HT1080 (cell line): ENCODE results near the gene IRF6. TPM values are rescaled to one million over a fixed set of nuclear protein-coding genes. Genes with fewer than 3 reads are reported as not detected.

Experiments
- DNase-seq: peaks from one replicate; pipeline ENCODE4 v3.0.0-alpha.2; 2015; ENCODE audit warnings: low read depth
- total RNA-seq: library from RNA; depleted of rRNA; stranded (reverse); fragments of >200 nt; shearing (Covaris generic); gene quantifications from 2 replicates; pipeline ENCODE4 v1.2.3, GENCODE V29; 2014

Gene IRF6
- total RNA-seq, 1 experiment from 2014 or later, result 0.05 TPM

DNA sequence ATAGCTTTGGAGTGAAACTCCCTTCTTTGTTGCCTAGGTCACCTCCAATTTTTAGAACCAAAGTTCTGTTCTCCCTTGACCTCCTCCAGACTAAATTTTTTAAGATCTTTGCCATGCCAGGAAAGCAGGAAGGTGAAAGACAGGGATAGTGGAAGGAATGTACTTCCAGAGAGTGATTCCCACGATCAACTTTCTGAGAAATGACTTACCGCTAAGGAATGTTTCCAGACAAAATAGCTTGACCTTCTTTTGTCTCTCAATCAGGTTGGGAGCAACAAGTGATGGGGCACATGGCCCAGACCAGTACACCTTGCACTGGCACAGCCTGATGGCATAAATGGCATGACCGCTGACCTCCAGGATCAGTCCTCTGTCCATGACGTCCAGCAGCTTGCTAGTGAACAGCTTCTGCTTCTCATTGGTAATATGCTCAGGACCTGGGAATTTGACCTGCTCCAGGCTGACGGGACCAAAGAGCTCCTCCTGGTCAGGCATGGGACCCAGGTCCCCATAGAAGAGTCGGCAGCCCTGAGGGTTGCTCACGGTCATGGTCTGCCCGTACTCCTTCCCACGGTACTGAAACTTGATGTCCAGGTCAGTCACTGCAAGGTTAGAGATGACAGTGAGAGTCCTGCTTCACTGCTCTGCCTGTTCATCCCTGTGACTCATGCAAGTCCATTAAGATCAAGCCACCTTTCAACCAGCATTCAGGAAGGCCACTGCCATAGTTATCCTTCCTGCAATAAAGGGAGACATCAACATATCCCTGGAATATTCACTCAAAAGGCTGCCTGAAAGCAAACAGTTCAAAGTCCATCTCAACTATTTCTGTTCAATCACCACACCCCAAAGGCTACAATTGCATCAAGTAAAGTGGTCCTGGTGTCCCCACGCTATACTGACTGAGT, 15.4 kb downstream of the IRF6 start:
- DNase-seq, result peak; percentile 76

DNA sequence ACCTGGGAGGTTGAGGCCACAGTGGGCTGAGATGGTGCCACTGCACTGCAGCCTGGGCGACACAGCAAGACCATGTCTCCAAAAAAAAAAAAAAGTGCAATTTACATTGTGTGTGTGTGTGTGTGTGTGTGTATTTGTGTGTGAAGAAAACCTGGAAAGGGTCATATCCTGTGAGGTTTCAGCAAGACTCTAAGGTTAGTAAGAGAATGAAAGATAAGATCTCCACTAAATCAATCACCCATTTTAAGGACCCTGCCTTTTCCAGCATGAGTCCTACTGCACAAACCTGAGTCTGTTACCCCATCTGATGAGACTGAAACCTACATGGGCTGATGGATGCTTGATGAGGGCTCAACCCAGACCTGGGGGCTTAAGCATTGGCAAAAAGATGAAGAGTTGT, 16.7 kb downstream of the IRF6 start:
- no peak for DNase-seq

DNA sequence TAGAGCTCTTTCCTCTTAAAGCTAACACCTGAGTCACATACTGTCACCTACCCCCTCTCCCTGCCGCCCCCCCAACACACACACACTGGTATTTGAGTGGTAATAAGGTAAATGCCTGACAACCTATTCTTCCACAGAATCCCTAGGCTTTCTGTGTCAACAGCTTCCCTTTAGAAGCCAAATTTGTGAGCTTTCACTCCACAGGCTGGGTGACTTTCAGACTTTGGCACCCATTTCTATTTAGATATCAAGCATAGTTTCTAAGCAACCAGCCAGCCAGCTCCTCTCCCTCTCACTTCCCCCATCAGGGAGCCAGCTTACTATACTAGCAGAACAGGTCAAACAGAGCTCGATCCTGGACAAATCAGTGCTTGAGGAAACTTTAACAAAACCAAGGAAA, 18.4 kb downstream of the IRF6 start:
- peak; percentile 21 for DNase-seq

DNA sequence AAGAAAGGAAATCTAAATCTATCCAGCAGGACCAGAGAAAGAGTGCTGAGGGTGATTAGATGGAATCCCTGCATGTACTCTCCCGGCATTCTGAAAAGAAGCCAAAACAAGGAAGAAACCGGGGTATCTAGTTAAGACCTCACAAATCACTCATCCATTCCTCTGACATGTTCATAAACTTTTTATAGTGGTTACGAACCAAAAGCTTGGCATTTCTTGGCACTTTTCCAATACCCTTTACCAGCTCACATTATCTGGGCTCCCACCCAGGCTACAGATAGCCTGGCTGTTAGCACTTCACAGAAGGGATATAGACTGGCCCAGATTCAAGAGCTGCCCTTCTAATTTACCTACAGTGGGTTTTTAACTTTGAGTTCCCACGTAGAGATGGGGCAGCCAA, 19.8 kb downstream of the IRF6 start:
- DNase-seq, result no peak

DNA sequence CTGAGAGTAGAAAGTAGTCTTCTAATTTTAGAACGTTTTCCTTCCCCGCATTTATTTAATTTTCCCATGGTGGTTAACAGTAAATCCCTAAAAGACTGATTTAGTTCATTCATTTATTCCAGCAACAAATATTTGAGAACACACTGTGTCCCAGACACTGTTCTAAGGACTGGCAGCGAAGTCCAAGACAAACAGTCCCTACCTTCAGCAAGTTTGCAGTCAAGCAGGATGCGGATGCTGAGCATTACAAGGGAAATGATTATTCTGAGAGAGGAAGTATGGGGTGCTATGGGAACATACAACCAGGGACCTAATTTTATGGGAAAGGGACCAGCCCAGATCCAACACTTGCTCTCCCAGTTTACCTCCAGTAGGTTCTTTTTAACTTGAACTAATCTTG, 20.4 kb downstream of the IRF6 start:
- DNase-seq, result no peak

DNA sequence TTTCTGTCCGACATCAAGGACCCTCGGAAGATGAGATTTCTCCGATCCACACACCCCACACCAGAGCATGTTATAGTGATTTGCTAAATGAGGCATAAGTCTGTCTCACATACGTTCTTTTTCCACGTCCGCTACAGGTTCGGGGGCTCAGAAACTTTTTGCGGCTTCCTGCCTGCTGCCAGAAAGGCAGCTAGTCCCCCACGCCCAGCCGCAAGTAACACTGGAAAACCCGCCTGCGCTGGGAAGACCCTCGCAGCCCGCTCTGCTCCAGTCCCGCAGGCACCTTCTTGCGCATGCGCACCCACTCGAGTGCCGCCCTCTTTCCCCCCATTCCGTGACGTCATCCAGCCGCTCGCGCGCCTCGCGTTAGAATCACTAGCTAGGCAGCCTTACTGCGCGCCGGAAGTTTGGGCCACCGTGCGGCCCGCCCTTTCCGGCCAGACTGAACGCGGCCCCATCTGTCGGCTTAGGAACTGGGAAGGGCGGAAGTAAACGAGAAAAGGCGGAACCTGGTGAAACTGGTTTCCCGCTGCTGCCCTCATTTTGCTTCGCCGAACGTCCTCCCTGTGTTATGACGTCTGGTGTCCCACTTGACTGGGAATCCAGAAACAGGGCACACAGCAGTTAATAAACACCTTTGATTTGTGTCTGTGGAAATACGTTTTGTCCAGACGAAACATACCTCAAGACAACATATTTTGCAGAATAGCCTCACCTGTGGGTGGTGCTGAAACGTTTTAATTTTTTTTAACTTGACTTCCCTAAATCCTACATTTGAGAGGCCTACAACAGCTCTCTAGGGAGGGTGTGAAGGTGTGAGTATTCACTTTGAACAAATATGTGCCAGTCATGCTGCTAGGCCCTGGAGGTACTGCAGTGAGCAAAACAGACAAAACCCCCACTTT, 21.4 kb downstream of the IRF6 start, which contains the start of gene C1orf74:
Gene C1orf74 (minus strand): TSS at position 295 of the 905 bp plus-strand sequence. CDS start 925 bp downstream, outside the sequence.
- DNase-seq, result peak; percentile 98

DNA sequence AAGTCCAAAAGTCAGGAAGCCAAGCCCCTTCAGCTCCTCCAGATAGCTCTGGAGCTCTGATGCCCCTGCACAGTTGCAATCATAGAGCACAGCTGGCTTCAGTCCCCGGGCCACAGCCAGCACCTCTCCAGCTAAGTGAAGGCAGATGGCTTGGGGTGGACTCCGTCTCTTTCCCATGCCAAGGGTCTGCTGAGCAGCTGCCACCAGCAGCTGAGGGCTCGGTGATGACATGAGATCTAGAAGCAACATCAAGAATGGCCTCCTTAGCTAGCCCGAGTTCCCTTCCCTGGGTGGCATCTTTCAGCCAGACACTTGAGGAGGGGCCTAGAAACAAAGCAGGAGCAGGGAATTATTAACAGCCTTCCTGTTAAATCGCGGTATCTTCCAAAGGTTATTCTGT, 22.6 kb downstream of the IRF6 start:
- no peak for DNase-seq

DNA sequence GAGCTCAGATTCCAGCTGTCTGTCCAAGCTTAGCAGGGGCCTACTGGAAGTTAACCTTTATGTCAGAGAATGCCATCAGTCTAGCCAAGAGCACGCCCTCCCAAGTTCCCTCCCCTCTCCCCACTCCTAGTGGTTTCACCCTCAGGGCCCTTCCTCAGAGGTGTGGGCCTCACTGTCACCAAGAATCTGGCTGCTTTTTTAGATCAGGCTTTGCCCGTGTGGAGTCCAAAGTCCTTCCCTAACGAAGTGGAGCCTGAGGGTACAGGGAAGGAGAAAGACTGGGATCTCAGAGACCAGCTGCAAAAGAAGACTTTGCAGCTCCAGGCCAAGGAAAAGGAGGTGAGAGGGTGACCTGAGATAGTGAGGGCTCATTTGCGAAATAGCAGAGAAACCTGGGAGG, 25.7 kb downstream of the IRF6 start:
- no peak for DNase-seq

DNA sequence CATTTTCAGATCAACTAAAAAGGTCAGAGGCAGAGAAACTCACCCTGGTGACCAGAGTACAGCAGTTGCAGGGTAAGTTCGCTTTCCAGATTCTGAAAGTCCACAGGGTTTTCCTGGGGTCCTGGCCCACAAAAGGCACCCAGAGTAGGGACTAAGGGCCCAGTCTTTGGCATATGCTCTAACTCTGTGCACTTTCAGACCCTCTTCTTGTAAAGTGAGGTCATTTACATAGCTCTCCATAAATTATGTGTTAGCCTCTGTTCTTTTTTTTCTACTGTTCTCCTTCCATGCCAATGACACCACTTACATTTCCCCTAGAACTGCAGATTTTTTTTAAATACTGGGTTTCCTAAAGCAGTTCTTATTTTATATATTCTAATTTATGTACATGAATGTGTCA, 27.8 kb downstream of the IRF6 start:
- DNase-seq, result no peak

DNA sequence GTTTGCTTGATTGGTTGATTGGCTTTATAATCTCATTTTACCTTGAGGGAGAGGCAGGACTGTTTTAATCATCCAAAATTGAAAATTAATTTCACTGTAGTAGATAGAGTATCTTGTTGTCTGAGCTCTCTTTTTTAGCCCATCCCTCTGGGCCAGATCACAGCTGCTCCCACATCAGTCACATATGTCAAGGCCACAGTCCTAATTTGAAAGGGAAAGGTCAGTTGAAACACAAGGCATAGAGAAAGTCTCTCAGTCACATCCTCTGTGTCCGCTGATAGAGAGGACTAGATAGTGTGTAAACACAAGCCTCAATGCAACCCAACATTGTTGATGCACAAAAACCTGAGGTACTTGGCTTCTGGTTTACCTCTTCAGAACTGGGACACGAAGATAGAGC, 28.4 kb downstream of the IRF6 start:
- DNase-seq, result no peak

DNA sequence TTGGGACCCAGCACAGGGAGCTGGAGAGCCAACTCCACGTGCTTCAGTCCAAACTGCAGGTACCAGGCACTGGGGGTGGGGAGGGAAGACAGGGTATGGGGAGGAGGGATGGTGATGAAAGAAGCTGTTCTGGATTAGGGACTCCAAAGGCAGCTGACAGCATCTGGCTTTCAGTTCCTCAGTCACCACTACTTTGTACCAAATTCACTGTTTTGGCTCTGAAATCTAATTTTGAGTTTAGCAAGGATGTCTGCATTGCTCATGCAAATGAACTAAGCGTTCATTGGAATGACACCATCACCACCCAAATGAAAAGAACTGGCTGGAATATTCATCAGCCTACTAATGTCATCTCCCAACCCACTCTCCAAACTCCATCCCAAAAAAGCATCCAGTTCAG, 30.3 kb downstream of the IRF6 start:
- no peak for DNase-seq

DNA sequence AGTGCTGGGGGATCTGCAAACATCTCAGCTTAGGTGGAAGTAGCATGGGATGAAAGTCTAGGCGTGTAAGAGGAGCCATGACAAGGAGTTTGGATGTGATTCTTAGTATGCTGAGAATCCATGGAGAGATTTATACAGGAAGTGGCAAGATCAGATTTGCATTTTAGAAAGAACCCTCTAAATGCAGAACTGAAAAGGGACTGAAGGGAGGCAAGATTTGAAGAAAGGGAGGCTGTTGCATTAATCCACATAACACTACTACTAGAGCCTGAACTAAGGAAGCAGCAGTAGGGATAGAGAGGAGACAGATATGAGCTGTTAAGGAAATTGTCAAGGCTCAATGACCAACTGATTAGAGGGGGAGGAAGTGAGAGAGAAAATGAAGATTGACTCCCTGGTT, 31.4 kb downstream of the IRF6 start:
- no peak for DNase-seq

DNA sequence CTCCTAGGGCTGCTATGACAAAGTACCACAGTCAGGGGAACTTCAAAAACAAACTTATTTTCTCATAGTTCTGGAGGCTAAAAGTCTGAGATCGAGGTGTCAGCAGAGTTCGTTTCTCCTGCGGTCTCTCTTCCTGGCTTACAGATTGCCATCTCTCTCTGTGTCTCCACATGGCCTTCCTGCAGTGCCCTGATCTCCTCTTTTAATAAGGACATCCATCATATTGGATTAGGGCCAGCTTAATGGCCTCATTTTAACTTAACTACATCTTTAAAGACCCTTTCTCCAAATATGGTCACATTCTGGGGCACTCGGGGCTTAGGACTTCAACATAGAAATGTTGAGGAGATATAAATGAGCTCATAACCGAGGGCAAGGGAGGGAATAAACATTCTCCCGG, 33.8 kb downstream of the IRF6 start:
- no peak for DNase-seq

DNA sequence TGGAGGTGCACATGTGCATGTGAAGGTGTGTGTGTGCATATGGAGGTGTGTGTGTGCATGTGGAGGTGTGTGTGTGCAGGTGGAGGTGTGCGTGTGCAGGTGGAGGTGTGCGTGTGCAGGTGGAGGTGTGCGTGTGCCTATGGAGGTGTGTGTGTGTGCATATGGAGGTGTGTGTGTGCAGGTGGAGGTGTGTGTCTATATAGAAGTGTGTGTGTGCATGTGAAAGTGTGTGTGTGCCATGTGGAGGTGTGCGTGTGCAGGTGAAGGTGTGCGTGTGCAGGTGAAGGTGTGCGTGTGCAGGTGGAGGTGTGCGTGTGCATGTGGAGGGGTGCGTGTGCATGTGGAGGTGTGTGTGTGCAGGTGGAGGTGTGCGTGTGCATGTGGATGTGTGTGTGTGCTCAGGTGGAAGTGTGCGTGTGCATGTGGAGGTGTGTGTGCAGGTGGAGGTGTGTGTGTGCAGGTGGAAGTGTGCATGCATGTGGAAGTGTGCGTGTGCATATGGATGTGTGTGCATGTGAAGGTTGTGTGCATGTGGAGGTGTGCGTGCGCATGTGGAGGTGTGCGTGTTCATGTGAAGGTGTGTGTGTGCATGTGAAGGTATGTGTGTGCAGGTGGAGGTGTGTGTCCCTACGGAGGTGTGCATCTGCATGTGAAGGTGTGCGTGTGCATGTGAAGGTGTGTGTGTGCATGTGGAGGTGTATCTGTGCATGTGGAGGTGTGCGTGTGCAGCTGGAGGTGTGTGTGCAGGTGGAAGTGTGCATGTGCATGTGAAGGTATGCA, 35.1 kb downstream of the IRF6 start:
- DNase-seq, result no peak

DNA sequence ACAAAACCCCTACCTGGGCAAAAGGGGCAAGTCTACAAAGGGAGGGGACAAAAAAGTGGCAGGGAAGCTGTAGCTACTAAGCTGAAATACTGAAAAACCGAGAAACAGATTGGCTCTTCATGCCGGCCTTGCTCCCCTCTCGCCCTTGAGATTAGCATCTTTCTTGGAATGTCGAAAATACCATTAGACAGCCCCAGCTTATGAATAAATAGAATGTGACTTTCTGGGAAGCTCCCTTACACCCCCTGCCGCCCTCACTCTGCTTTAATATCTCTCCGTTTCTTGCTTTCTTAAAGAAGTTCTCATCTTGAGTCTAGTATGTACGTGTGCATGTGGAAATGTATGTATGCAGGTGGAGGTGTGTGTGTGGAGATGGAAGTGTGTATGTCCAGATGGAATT, 36.0 kb downstream of the IRF6 start:
- DNase-seq, result no peak

DNA sequence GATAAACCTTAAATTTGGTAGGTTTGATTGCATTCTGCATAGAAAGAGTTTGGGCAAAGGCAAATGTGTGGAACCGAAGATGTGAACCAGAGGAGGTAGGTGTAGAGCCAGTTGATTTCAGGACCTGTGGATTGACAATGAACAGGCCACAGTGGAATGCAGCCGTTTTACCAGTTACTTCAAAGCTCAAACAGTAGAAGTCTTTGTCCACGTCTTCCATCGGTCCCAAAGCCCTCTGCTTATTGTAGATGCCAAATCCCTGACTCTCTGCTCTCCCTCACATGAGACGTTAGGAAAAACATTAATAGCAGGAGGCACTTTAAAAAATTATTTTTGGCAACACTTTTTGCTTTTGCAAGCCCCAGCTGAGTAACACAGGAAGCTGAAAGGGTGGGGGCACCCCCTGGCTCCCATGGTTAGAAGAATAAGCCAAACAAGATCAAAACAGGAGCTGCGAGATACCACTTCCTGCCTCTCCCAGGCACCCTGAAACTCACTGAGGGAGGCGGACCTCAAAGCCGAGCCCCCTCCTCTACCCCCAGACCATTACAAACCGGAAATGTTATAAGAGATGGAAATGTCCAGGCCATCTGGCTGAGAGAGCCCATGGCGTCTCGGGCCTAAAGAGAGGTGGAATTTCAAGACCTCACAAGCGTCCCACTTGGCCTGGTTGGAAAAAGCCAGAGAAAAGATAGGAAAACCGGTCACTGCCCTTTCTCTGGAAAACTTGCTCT, 36.6 kb downstream of the IRF6 start:
- DNase-seq, result peak; percentile 99

DNA sequence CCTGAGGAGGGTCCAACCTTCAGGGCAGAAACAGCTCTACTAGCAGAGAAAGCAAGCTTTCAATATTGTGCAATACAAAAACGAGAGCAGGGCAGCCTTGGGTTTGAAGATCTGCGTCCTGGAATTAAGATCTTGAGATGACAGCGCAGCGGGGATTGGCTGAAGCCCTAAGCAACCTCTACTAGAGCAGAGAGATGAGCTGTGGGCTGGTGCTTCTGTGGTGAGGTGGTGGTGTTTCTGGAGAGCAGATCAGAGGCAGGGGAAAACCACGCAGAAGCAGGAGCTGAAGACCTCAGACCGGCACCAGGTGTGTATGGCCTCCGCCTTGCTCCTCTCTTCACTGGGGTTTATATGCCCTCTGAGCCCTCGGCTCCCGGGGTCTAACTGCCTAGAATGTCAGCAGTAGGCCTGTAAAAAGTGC, 37.6 kb downstream of the IRF6 start:
- no peak for DNase-seq

DNA sequence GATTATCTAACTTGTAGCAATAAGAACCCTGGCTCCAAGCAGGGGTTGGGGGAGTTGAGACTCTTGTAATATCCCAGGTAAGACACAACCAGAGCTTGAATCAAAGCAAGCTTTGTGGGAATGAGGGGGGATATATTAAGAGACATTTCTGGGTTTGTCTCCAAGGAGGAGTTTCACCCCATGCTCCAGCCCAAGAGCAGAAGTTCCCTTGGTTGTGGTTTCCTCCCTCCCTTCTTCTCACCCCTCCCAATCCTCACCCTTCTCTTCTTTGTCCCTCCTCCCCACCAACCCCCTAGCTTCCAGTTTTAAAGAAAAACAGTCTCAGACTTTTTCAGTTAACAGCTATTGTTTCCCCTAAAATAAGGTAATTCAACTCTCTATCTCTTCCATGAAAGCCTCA, 38.2 kb downstream of the IRF6 start:
- DNase-seq, result no peak

DNA sequence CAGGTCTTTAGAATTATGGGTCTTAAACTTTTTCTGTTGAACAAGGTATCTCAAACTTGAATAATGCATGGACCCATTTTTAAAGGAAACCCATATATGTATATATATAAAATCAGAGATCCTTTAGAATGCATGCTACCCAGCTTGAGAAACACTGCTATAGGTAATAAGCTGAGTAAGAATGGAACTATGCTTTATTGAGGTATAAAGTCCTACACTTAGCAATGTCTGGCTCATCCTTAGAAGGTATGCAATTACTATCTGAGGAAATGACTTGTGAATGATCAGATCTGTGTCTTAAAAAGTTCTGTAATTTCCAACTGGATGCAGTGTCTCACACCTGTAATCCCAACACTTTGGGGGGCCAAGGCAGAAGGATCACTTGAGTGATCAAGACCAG, 38.8 kb downstream of the IRF6 start:
- no peak for DNase-seq

DNA sequence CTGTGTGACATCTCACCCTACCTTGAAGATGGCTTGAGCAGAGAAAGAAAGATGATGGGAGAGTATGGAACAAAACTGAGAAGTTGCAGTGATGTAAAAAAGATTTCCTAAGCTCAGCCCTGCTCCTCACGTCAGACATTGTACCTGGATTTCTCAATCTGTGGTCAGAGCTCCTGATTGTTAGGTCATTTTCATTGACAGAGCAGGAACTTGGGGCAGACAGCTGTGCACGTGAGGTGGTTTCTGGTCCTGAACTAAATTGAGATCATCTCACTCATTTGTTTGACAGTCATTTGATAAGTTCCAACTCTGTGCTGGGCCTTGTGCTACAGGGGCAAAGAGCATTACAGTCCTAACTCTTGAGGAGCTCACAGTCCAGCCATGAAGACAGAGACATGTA, 39.9 kb downstream of the IRF6 start:
- no peak for DNase-seq
